HepG2 (cell line): ENCODE results near the gene DNAJB2. TPM values are rescaled to one million over a fixed set of nuclear protein-coding genes. Genes with fewer than 3 reads are reported as not detected.

Experiments used
- ATF4 ChIP-seq, 2 experiments: fragments of 450-650 bp in 1 of 2; sonication (generic) in 1 of 2; formaldehyde crosslinking; IDR thresholded peaks; 2 replicates each; pipeline versions ENCODE4 v1.5.0 to v1.8.0; 2020 to 2022; ENCODE audit warnings: mild to moderate bottlenecking in 1 of 2, missing genetic modification reagents in 1 of 2
- CBFB ChIP-seq: sonication (generic); formaldehyde crosslinking; IDR thresholded peaks from 2 replicates; pipeline ENCODE4 v1.4.0; 2020; ENCODE audit warnings: missing genetic modification reagents
- CBX1 ChIP-seq: IDR thresholded peaks from one replicate; pipeline ENCODE4 v1.6.1; 2016; ENCODE audit warnings: antibody characterized with exemption, low read depth
- CHCHD3 ChIP-seq: sonication (generic); formaldehyde crosslinking; IDR thresholded peaks from 2 replicates; pipeline ENCODE4 v1.8.0; 2022; ENCODE audit warnings: mild to moderate bottlenecking, missing genetic modification reagents, moderate library complexity
- FOXM1 ChIP-seq: sonication (generic); formaldehyde crosslinking; IDR thresholded peaks from 2 replicates; pipeline ENCODE4 v1.5.0; 2020; ENCODE audit warnings: missing genetic modification reagents
- HHEX ChIP-seq: IDR thresholded peaks from 2 replicates; pipeline ENCODE4 v1.6.1; 2016; ENCODE audit warnings: control low read depth
- HIVEP1 ChIP-seq: sonication (generic); formaldehyde crosslinking; IDR thresholded peaks from 2 replicates; pipeline ENCODE4 v1.4.0; 2020; ENCODE audit warnings: mild to moderate bottlenecking, missing genetic modification reagents
- HMGXB4 ChIP-seq, 2 experiments: sonication (generic) in 1 of 2; formaldehyde crosslinking in 1 of 2; IDR thresholded peaks; 2 replicates each; pipeline versions ENCODE4 v1.4.0 to v1.6.1; 2018 to 2020; ENCODE audit warnings: missing genetic modification reagents in 2 of 2, borderline replicate concordance in 1 of 2, low read depth in 1 of 2, mild to moderate bottlenecking in 1 of 2, missing biosample characterization in 1 of 2
- HOXA3 ChIP-seq: sonication (generic); formaldehyde crosslinking; IDR thresholded peaks from 2 replicates; pipeline ENCODE4 v1.5.0; 2020; ENCODE audit warnings: missing genetic modification reagents
- IKZF1 ChIP-seq: fragments of 450-650 bp; IDR thresholded peaks from 2 replicates; pipeline ENCODE4 v1.7.1; 2016
- TAF1 ChIP-seq: sonication (generic); formaldehyde crosslinking; IDR thresholded peaks from 2 replicates; pipeline ENCODE4 v1.4.0; 2020; ENCODE audit warnings: missing genetic modification reagents
- TAF15 ChIP-seq: fragments of 200-400 bp; formaldehyde crosslinking; IDR thresholded peaks from one replicate; pipeline ENCODE4 v1.6.1; 2018; ENCODE audit warnings: mild to moderate bottlenecking, low read depth, low read length; ENCODE audit not compliant: poor library complexity, severe bottlenecking
- ZBTB14 ChIP-seq: sonication (generic); formaldehyde crosslinking; IDR thresholded peaks from 2 replicates; pipeline ENCODE4 v1.4.0; 2020; ENCODE audit warnings: missing genetic modification reagents
- ZFX ChIP-seq: sonication (generic); formaldehyde crosslinking; IDR thresholded peaks from 2 replicates; pipeline ENCODE4 v1.4.0; 2020; ENCODE audit warnings: mild to moderate bottlenecking, low read depth, missing genetic modification reagents, moderate library complexity
- ZNF253 ChIP-seq: sonication (generic); formaldehyde crosslinking; IDR thresholded peaks from 2 replicates; pipeline ENCODE4 v1.8.0; 2022; ENCODE audit warnings: mild to moderate bottlenecking, missing genetic modification reagents, borderline replicate concordance
- ZNF264 ChIP-seq: sonication (generic); formaldehyde crosslinking; IDR thresholded peaks from 2 replicates; pipeline ENCODE4 v1.4.0; 2020; ENCODE audit warnings: missing genetic modification reagents
- ZNF337 ChIP-seq: sonication (generic); formaldehyde crosslinking; IDR thresholded peaks from 2 replicates; pipeline ENCODE4 v1.5.1; 2020; ENCODE audit warnings: missing genetic modification reagents, low read depth, mild to moderate bottlenecking, borderline replicate concordance
- ZNF34 ChIP-seq: sonication (generic); formaldehyde crosslinking; IDR thresholded peaks from 2 replicates; pipeline ENCODE4 v1.4.0; 2020; ENCODE audit warnings: mild to moderate bottlenecking, missing genetic modification reagents, borderline replicate concordance
- ZNF383 ChIP-seq: sonication (generic); formaldehyde crosslinking; IDR thresholded peaks from 2 replicates; pipeline ENCODE4 v1.4.0; 2020; ENCODE audit warnings: missing genetic modification reagents, mild to moderate bottlenecking, borderline replicate concordance
- ZNF431 ChIP-seq: sonication (generic); formaldehyde crosslinking; IDR thresholded peaks from 2 replicates; pipeline ENCODE4 v1.9.0; 2022; ENCODE audit warnings: missing genetic modification reagents, low read depth, mild to moderate bottlenecking, borderline replicate concordance
- ZNF704 ChIP-seq: sonication (generic); formaldehyde crosslinking; IDR thresholded peaks from 2 replicates; pipeline ENCODE4 v1.8.1; 2023; ENCODE audit warnings: mild to moderate bottlenecking, inconsistent platforms, moderate library complexity, missing genetic modification reagents, borderline replicate concordance
- ZNF782 ChIP-seq: sonication (generic); formaldehyde crosslinking; IDR thresholded peaks from 2 replicates; pipeline ENCODE4 v1.4.0; 2020; ENCODE audit warnings: missing genetic modification reagents, mild to moderate bottlenecking, borderline replicate concordance
- ZNF839 ChIP-seq: sonication (generic); formaldehyde crosslinking; IDR thresholded peaks from 2 replicates; pipeline ENCODE4 v1.4.0; 2020; ENCODE audit warnings: missing genetic modification reagents, mild to moderate bottlenecking, borderline replicate concordance
- ZNF879 ChIP-seq: sonication (generic); formaldehyde crosslinking; IDR thresholded peaks from 2 replicates; pipeline ENCODE4 v1.8.1; 2023; ENCODE audit warnings: missing genetic modification reagents
- ZSCAN9 ChIP-seq: IDR thresholded peaks from 2 replicates; pipeline ENCODE4 v1.6.1; 2016; ENCODE audit warnings: borderline replicate concordance
- polyA plus RNA-seq, 8 experiments: library from polyadenylated mRNA; depleted of rRNA in 3 of 8; stranded (reverse) in 7 of 8; unstranded in 1 of 8; fragments of >200 nt; fragmentation: Illumina TruSeq in 4 of 8; extraction: Trizol in 4 of 8; gene quantifications; 2 replicates each; pipeline versions ENCODE4 v1.2.1 to v1.2.3, GENCODE V29; 2011 to 2016; ENCODE audit warnings: low read depth in 4 of 8, missing spikeins in 1 of 8, mixed read lengths in 1 of 8; ENCODE audit not compliant: insufficient read depth in 1 of 8
- total RNA-seq, 5 experiments: library from RNA; depleted of rRNA; stranded (reverse); fragments of >200 nt; fragmentation: Illumina TruSeq; extraction: Trizol; gene quantifications; 2 replicates each; pipeline ENCODE4 v1.2.3, GENCODE V29; 2016; ENCODE audit warnings: low read depth in 1 of 5

The DNAJB2 gene
- total and polyA plus RNA-seq, 2 of the 13 experiments (the other 11 are each of a cell fraction or from before 2014, with no cell fraction given) = 21.3 to 31.1 TPM

- TF ChIP-seq ZNF264 (CRISPR knock-in tag) (no peak), ATF4 (CRISPR knock-in tag; IDR thresholded peaks at IDR 0.05) (no peak), FOXM1 (CRISPR knock-in tag) (no peak), ZBTB14 (no peak), ZFX (peak; percentile 80; the same call in 1 of the 2 replicates), CBFB (CRISPR knock-in tag) (no peak; the same call in 1 of the 2 replicates), ZNF337 (CRISPR knock-in tag) (0 out of 2 replicates have a peak, but pooled peaks have one; percentile 29), ZNF383 (CRISPR knock-in tag) (peak; percentile 73; the same call in 1 of the 2 replicates), ZNF879 (CRISPR knock-in tag) (no peak), ZNF704 (CRISPR knock-in tag) (no peak), HIVEP1 (peak; percentile 11; the same call in 1 of the 2 replicates), TAF1 (CRISPR knock-in tag) (no peak), CHCHD3 (CRISPR knock-in tag) (no peak), ZNF34 (CRISPR knock-in tag) (no peak), IKZF1 (no peak), TAF15 (no peak), CBX1 (no peak), ZSCAN9 (CRISPR knock-in tag) (no peak), ZNF431 (0 out of 2 replicates have a peak, but pooled peaks have one; percentile 18), HOXA3 (CRISPR knock-in tag) (peak; percentile 27; the same call in 1 of the 2 replicates), ZNF253 (CRISPR knock-in tag) (no peak), ZNF782 (peak; percentile 82; the same call in 1 of the 2 replicates), HMGXB4 (CRISPR knock-in tag; IDR thresholded peaks at IDR 0.05; ENCODE audit: borderline replicate concordance in 1 of 2, low read depth in 1 of 2) (peak; percentile 76 to 86; a peak in 3 of 4 replicates), HHEX (CRISPR knock-in tag) (no peak), ZNF839 (CRISPR knock-in tag) (peak; percentile 24; the same call in 1 of the 2 replicates)
Observed at GRCh38 chr2:219298759-219299371, 19.7 kb downstream of the DNAJB2 start (continued).
